HCT116 (cell line): Measurements from ENCODE around the gene FBXL14. TPM values are rescaled to one million over a fixed set of nuclear protein-coding genes. Genes with fewer than 3 reads are reported as not detected.

Experiments used
- ATAC-seq: fragments of 200-7000 bp; cut with Tn5 transposase; 2 replicates; pipeline ENCODE4 v1.9.1; 2020; ENCODE audit warnings: mild to moderate bottlenecking, moderate library complexity
- BruUV-seq: library from RNA; stranded (reverse); fragments of 400-500 nt; replicated peaks from 2 replicates; lab custom pipeline; 2021; lab: Mats Ljungman, UMichigan
- CTCF ChIA-PET: fragments of 300-600 bp; sonication (Branson Sonifier 250); formaldehyde crosslinking; loops from one replicate; lab custom pipeline; 2021; ENCODE audit warnings: antibody characterized with exemption; lab: Charles Lee
- POLR2A ChIA-PET: fragments of 300-600, 350-600 bp; sonication (Branson Sonifier 250); formaldehyde crosslinking; loops from one replicate; lab custom pipeline; 2021; ENCODE audit warnings: antibody characterized with exemption; lab: Charles Lee
- RAD21 ChIA-PET, 2 experiments: fragments of 300-600 bp; sonication (Branson Sonifier 250); formaldehyde crosslinking; loops; one replicate each; lab custom pipeline; 2023; ENCODE audit warnings: low total read pairs in 2 of 2; ENCODE audit not compliant: uncharacterized antibody in 2 of 2, unreplicated experiment in 2 of 2, low non-redundant PET in 1 of 2; lab: Charles Lee
- DNase-seq: peaks from one replicate; pipeline ENCODE4 v3.0.0-alpha.2; 2010; ENCODE audit warnings: low read depth, low spot score
- H2AFZ ChIP-seq: fragments of 200-600 bp; shearing (Covaris generic), sonication (generic); 2 replicates; pipeline ENCODE4 v1.6.1; 2017; ENCODE audit warnings: low read depth, mixed run types, mixed read lengths, antibody characterized with exemption, low read length; ENCODE audit not compliant: poor library complexity, severe bottlenecking
- H3K27ac ChIP-seq: 2 replicates; pipeline ENCODE4 v1.5.1; 2012; ENCODE audit warnings: low read depth, low read length
- H3K27me3 ChIP-seq: fragments of 200-600 bp; sonication (generic); 2 replicates; pipeline ENCODE4 v1.6.1; 2016; ENCODE audit warnings: mixed run types, low read length, mixed read lengths; ENCODE audit not compliant: insufficient read depth
- H3K36me3 ChIP-seq, 2 experiments: fragments of 200-500 bp in 1 of 2; fragments of 200-600 bp in 1 of 2; sonication (Bioruptor generic) in 1 of 2; sonication (generic) in 1 of 2; 2 replicates each; pipeline versions ENCODE4 v1.5.1 to v1.6.1; 2014 to 2016; ENCODE audit warnings: low read length in 2 of 2, inconsistent platforms in 1 of 2, mixed read lengths in 1 of 2, mixed run types in 1 of 2; ENCODE audit not compliant: insufficient read depth in 2 of 2, control insufficient read depth in 1 of 2
- H3K4me1 ChIP-seq, 2 experiments: fragments of 200-600 bp in 1 of 2; sonication (generic) in 1 of 2; 2 replicates each; pipeline versions ENCODE4 v1.5.1 to v1.6.1; 2012 to 2017; ENCODE audit warnings: low read length in 2 of 2, inconsistent platforms in 1 of 2, mild to moderate bottlenecking in 1 of 2, mixed read lengths in 1 of 2, mixed run types in 1 of 2, moderate library complexity in 1 of 2; ENCODE audit not compliant: insufficient read depth in 2 of 2, control insufficient read depth in 1 of 2
- H3K4me2 ChIP-seq: fragments of 200-600 bp; sonication (generic); 2 replicates; pipeline ENCODE4 v1.6.1; 2017; ENCODE audit warnings: mixed run types, low read length, mixed read lengths
- H3K4me3 ChIP-seq, 2 experiments: fragments of 200-600 bp in 1 of 2; sonication (generic) in 1 of 2; replicated peaks in 1 of 2; 2 replicates each; pipeline ENCODE4 v1.5.1; 2011 to 2016; ENCODE audit warnings: low read length in 2 of 2, control low read depth in 1 of 2, low read depth in 1 of 2, mild to moderate bottlenecking in 1 of 2, mixed read lengths in 1 of 2, mixed run types in 1 of 2
- H3K79me2 ChIP-seq: fragments of 200-600 bp; sonication (generic); 2 replicates; pipeline ENCODE4 v1.6.1; 2017; ENCODE audit warnings: mild to moderate bottlenecking, mixed run types, low read length, moderate library complexity, mixed read lengths; ENCODE audit not compliant: insufficient read depth
- H3K9ac ChIP-seq: fragments of 200-600 bp; sonication (generic); 2 replicates; pipeline ENCODE4 v1.6.1; 2016; ENCODE audit warnings: low read length, mixed read lengths
- H3K9me2 ChIP-seq: fragments of 200-600 bp; sonication (generic), shearing (Covaris generic); 2 replicates; pipeline ENCODE4 v1.6.1; 2017; ENCODE audit warnings: mixed run types, mild to moderate bottlenecking, moderate library complexity; ENCODE audit not compliant: insufficient read depth
- H3K9me3 ChIP-seq, 2 experiments: fragments of 200-500 bp in 1 of 2; fragments of 200-600 bp in 1 of 2; sonication (Bioruptor generic) in 1 of 2; sonication (generic) in 1 of 2; 2 replicates each; pipeline ENCODE4 v1.6.1; 2014 to 2017; ENCODE audit warnings: low read length in 2 of 2, mixed read lengths in 2 of 2, inconsistent platforms in 1 of 2, low read depth in 1 of 2, mild to moderate bottlenecking in 1 of 2, mixed run types in 1 of 2, moderate library complexity in 1 of 2; ENCODE audit not compliant: control insufficient read depth in 1 of 2, insufficient read depth in 1 of 2
- H4K20me1 ChIP-seq: fragments of 200-600 bp; sonication (generic), shearing (Covaris generic); 2 replicates; pipeline ENCODE4 v1.6.1; 2017; ENCODE audit warnings: mixed run types, mild to moderate bottlenecking, moderate library complexity; ENCODE audit not compliant: insufficient read depth
- CTCF ChIP-seq, 3 experiments: fragments of 200-600 bp in 1 of 3; sonication (generic) in 1 of 3; IDR thresholded peaks in 2 of 3; conservative IDR thresholded peaks in 1 of 3; 2 replicates each; pipeline ENCODE4 v1.5.1; 2012 to 2017; ENCODE audit warnings: low read depth in 2 of 3, low read length in 2 of 3, antibody characterized with exemption in 1 of 3, borderline replicate concordance in 1 of 3, control low read depth in 1 of 3, mild to moderate bottlenecking in 1 of 3, mixed read lengths in 1 of 3, mixed run types in 1 of 3, moderate library complexity in 1 of 3; ENCODE audit not compliant: insufficient read depth in 1 of 3
- EZH2 ChIP-seq: fragments of 200-600 bp; sonication (generic); IDR thresholded peaks from 2 replicates; pipeline ENCODE4 v1.6.1; 2017; ENCODE audit warnings: antibody characterized with exemption, mixed run types
- EZH2phosphoT487 ChIP-seq: fragments of 200-600 bp; IDR thresholded peaks from 2 replicates; pipeline ENCODE4 v1.6.1; 2018; ENCODE audit warnings: antibody characterized with exemption, borderline replicate concordance
- JUND ChIP-seq: IDR thresholded peaks from 2 replicates; pipeline ENCODE4 v1.6.1; 2012
- REST ChIP-seq: IDR thresholded peaks from 2 replicates; pipeline ENCODE4 v1.6.1; 2012; ENCODE audit warnings: low read depth
- YY1 ChIP-seq: IDR thresholded peaks from 2 replicates; pipeline ENCODE4 v1.6.1; 2011; ENCODE audit warnings: low read length, low read depth, moderate library complexity, mild to moderate bottlenecking; ENCODE audit not compliant: insufficient replicate concordance; ENCODE audit errors: extremely low read depth
- ZNF274 ChIP-seq: fragments of 200-500 bp; sonication (Bioruptor generic); IDR thresholded peaks from 2 replicates; pipeline ENCODE4 v1.6.1; 2014; ENCODE audit warnings: mild to moderate bottlenecking, low read depth, low read length, inconsistent platforms
- intact Hi-C: fragments of 100-400 bp; cut with micrococcal nuclease; formaldehyde crosslinking; loops from 2 replicates; pipeline ENCODE4 v1.10.0; 2022
- total RNA-seq: library from RNA; stranded (reverse); gene quantifications from one replicate; pipeline ENCODE4 v1.2.1, GENCODE V29; 2021; ENCODE audit not compliant: unreplicated experiment

Gene FBXL14
- total RNA-seq, 1 experiment from 2014 or later: 19.0 TPM

DNA sequence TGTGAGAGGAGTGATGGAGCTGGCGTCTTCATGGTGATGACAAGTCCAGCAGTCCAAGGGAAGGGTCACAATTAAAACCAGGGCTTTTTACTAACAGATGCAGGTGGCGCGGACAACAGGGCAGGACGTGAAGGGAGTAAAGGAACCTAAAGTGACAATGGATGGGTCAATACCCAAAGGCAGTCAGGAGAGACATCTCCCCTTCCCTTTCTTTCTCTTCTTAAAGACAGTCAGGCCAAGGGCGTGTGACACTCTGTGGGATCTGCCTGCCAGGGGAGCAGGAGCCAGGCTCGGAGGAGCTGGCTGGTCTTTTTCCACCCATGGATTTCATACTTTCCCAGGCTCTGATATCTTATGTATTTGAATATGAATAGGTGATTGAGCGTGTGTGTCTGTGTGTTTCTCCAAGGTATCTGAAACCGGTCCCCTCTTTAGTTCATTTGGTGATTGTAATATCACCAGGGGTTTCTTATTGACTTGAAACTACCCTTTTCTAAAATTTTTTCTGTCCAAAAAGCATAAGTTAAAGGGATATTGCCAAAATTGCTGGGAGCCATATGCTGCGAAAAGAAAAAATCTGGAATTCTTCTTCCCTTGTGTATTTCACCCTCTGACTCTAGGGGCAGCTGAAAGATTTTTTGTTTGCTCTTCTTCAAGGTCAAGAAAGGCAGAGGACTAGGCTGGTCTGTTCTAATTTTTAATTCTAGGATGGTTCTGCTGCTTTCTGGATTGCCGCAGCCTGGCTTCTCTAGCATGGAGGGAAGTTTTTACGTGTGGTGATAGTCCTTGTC is 61.8 kb downstream of the FBXL14 start:
- intact Hi-C loops: no loop called here
- Histone ChIP-seq H3K79me2 (no peaks in the 10 kb centered on the region), H2AFZ (no peak overlapping the region), H3K9me2 (no peaks in the 10 kb centered on the region), H3K27me3 (peaks cover 32% of the 10 kb centered on the region), H4K20me1 (no peaks in the 10 kb centered on the region), H3K4me1 (no peaks in the 10 kb centered on the region), H3K27ac (no peak overlapping the region), H3K36me3 (no peaks in the 10 kb centered on the region), H3K9ac (no peak overlapping the region), H3K4me2 (no peak overlapping the region), H3K9me3 (no peaks in the 10 kb centered on the region), H3K4me3 (no peak overlapping the region)
- POLR2A ChIA-PET: no interaction called here
- ATAC-seq: no peak; the same call in 1 of the 2 replicates
- CTCF ChIA-PET: no interaction called here
- DNase-seq: no peak
- RAD21 ChIA-PET: no interaction called here
- TF ChIP-seq YY1 (no peak), CTCF (IDR thresholded peaks at IDR 0.05 in 2 of 3, conservative IDR thresholded peaks at IDR 0.05 in 1 of 3; ENCODE audit: borderline replicate concordance in 1 of 3, insufficient read depth in 1 of 3, low read depth in 2 of 3, low read length in 2 of 3) (no peak), ZNF274 (no peak), EZH2phosphoT487 (no peak), EZH2 (no peak), JUND (no peak), REST (no peak)
- BruUV-seq: no TSS peak
